M059J (cell line): ENCODE data around the gene MFSD8. TPM values are rescaled to one million over a fixed set of nuclear protein-coding genes. Genes with fewer than 3 reads are reported as not detected.

Experiments
- total RNA-seq: library from RNA; depleted of rRNA; stranded (reverse); fragments of >200 nt; shearing (Covaris generic); gene quantifications from 2 replicates; pipeline ENCODE4 v1.2.3, GENCODE V29; 2014; rRNA removed

The MFSD8 gene
- total RNA-seq, 1 experiment from 2014 or later = 8.0 TPM

Other genes with a start within 250 kb of the MFSD8 start
- gene SLC25A31, start 234.8 kb downstream of the MFSD8 start, total RNA-seq = not detected in 2 replicates
- gene HSPA4L, start 182.9 kb downstream of the MFSD8 start, total RNA-seq = 1.2 and 5.5 TPM in 2 replicates
- 13.8 and 18.6 TPM in 2 replicates for gene PLK4, start 84.3 kb downstream of the MFSD8 start, total RNA-seq
- gene ABHD18, start 233 bp upstream of the MFSD8 start, total RNA-seq = 5.3 and 9.9 TPM in 2 replicates
- 11.1 and 14.3 TPM in 2 replicates for gene LARP1B, start 96.1 kb upstream of the MFSD8 start, total RNA-seq